Transverse colon (tissue), 4 donors: Measurements from ENCODE around the gene LAPTM5. TPM values are rescaled to one million over a fixed set of nuclear protein-coding genes. Genes with fewer than 3 reads are reported as not detected.

Experiments used
- DNase-seq: peaks from one replicate; pipeline ENCODE4 v3.0.0-alpha.2; 2019
- H3K27ac ChIP-seq, 4 donors: fragments of 200-600 bp; sonication (generic); 2 replicates each; pipeline ENCODE4 v1.5.1; 2016 to 2018; ENCODE audit warnings: inconsistent platforms in 4 of 4
- H3K27me3 ChIP-seq: fragments of 200-600 bp; sonication (generic); 2 replicates; pipeline ENCODE4 v1.5.1; 2017; ENCODE audit warnings: inconsistent platforms
- H3K36me3 ChIP-seq, 4 donors: fragments of 200-600 bp; sonication (generic); 2 replicates each; pipeline ENCODE4 v1.5.1; 2017 to 2019; ENCODE audit warnings: inconsistent platforms in 4 of 4
- H3K4me1 ChIP-seq, 4 donors: fragments of 200-600 bp; sonication (generic); 2 replicates each; pipeline ENCODE4 v1.5.1; 2017 to 2020; ENCODE audit warnings: inconsistent platforms in 4 of 4
- H3K4me3 ChIP-seq, 4 donors: fragments of 200-600 bp; sonication (generic); 1 replicate in 1 of 4; 2 replicates in 3 of 4; pipeline versions ENCODE4 v1.5.1 to v1.6.1; 2017 to 2019; ENCODE audit warnings: inconsistent platforms in 4 of 4
- H3K9me3 ChIP-seq, 2 donors: fragments of 200-600 bp; sonication (generic); 2 replicates each; pipeline ENCODE4 v1.5.1; 2017 to 2019; ENCODE audit warnings: inconsistent platforms in 2 of 2
- EP300 ChIP-seq: sonication (generic); formaldehyde crosslinking; IDR thresholded peaks from one replicate; pipeline ENCODE4 v1.6.1; 2017; ENCODE audit warnings: antibody characterized with exemption, low read depth
- POLR2A ChIP-seq: fragments of 450-650 bp; IDR thresholded peaks from one replicate; pipeline ENCODE4 v1.6.1; 2016; ENCODE audit warnings: antibody characterized with exemption, mild to moderate bottlenecking, moderate library complexity
- POLR2AphosphoS5 ChIP-seq, 3 donors: sonication (generic); formaldehyde crosslinking; IDR thresholded peaks; one replicate each; pipeline ENCODE4 v1.6.1; 2016; ENCODE audit warnings: antibody characterized with exemption in 3 of 3
- WGBS, 2 donors: methylation state at CpG; one replicate each; pipeline ENCODE4 v1.1.5; 2018; ENCODE audit warnings: low coverage in 1 of 2; 5-methylcytosine and 5-hydroxymethylcytosine counted together
- in situ Hi-C, 4 donors: fragments of 200-750 bp; cut with MboI; loops; one replicate each; pipeline versions ENCODE4 v1.15.0 to v1.15.1; 2017; ENCODE audit warnings: low sequenced_read_pairs in 3 of 4, low pct_ligation_motif_present in 1 of 4, low pct_unique_long_range_greater_than_20kb in 1 of 4
- intact Hi-C: fragments of 100-400 bp; cut with DNase I; formaldehyde crosslinking; loops from one replicate; pipeline ENCODE4 v1.15.1; 2023; ENCODE audit warnings: low total_unique reads
- small RNA-seq, 4 donors: library from RNA; depleted of rRNA; stranded (forward); fragments of <200 nt; gene quantifications; one replicate each; pipeline ENCODE3, GENCODE V24; 2016
- total RNA-seq, 4 donors: library from RNA; depleted of rRNA; stranded (reverse); fragments of >200 nt; gene quantifications; one replicate each; pipeline ENCODE4 v1.1.0, GENCODE V29; 2016
- TF ChIP-seq, protein P1 (sequence below), 5 experiments: fragments of 200-600 bp in 3 of 5; fragments of 450-650 bp in 2 of 5; sonication (generic) in 3 of 5; IDR thresholded peaks; 1 replicate in 2 of 5; 2 replicates in 3 of 5; pipeline ENCODE4 v1.5.1; 2016 to 2017; ENCODE audit warnings: antibody characterized with exemption in 5 of 5, inconsistent platforms in 3 of 5, mild to moderate bottlenecking in 2 of 5, moderate library complexity in 1 of 5

The LAPTM5 gene
- total RNA-seq, 4 donors from 2014 or later: 5.2 to 66.6 (median 34.5) TPM

- DNase-seq: no peak
- Histone ChIP-seq H3K27ac (no peak overlapping the region), H3K4me3 (no peak overlapping the region), H3K9me3 (no peaks in the 10 kb centered on the region), H3K27me3 (peaks cover 48% of the 10 kb centered on the region), H3K4me1 (peaks cover 4 to 8% (median 6%) of the 10 kb centered on the region in 4 donors), H3K36me3 (no peaks in the 10 kb centered on the region)
- TF ChIP-seq POLR2A (no peak), POLR2AphosphoS5 (IDR thresholded peaks at IDR 0.05) (no peak), EP300 (no peak)
- TF ChIP-seq, protein P1, sequence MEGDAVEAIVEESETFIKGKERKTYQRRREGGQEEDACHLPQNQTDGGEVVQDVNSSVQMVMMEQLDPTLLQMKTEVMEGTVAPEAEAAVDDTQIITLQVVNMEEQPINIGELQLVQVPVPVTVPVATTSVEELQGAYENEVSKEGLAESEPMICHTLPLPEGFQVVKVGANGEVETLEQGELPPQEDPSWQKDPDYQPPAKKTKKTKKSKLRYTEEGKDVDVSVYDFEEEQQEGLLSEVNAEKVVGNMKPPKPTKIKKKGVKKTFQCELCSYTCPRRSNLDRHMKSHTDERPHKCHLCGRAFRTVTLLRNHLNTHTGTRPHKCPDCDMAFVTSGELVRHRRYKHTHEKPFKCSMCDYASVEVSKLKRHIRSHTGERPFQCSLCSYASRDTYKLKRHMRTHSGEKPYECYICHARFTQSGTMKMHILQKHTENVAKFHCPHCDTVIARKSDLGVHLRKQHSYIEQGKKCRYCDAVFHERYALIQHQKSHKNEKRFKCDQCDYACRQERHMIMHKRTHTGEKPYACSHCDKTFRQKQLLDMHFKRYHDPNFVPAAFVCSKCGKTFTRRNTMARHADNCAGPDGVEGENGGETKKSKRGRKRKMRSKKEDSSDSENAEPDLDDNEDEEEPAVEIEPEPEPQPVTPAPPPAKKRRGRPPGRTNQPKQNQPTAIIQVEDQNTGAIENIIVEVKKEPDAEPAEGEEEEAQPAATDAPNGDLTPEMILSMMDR (IDR thresholded peaks at IDR 0.05): no peak
- WGBS, 2 donors: 48 to 68% methylated on average over 4 to 5 of the region's 5 CpGs
- in situ Hi-C loops (loop anchor here in 1 of 4 donors (25.0 kb wide), 1 partner anchor 1446 kb away; the partner anchor contains the start of genes MECR and PTPRU), intact Hi-C loops (no loop called here)
Measured at GRCh38 chr1:30683699-30684098, 73.9 kb downstream of the LAPTM5 start.

Small RNAs within 50 kb of the gene (small RNA-seq; reads per million reads assigned to genes)
- gene MIR4420: 0 reads per million in 4 donors

Other genes starting within 250 kb of the LAPTM5 start
- gene MATN1, start 34.2 kb downstream of the LAPTM5 start, total RNA-seq: not detected
- 10 to 100 TPM in 3 of 4 donors, 1 to 10 TPM in 1; 7.9 to 35.4 (median 10.1) TPM for gene SDC3, start 151.0 kb upstream of the LAPTM5 start, total RNA-seq